GM23338 (cell line): ENCODE data around the gene ZNF774. TPM values are rescaled to one million over a fixed set of nuclear protein-coding genes. Genes with fewer than 3 reads are reported as not detected.

ENCODE experiments used
- ATAC-seq: fragments of 200-7000 bp; cut with Tn5 transposase; 3 replicates; pipeline ENCODE4 v1.9.1; 2020
- DNase-seq: peaks from one replicate; pipeline ENCODE4 v3.0.0-alpha.2; 2015; ENCODE audit warnings: low spot score
- H2AFZ ChIP-seq: fragments of 200-600 bp; sonication (generic); 2 replicates; pipeline ENCODE4 v1.8.0; 2016; ENCODE audit warnings: antibody characterized with exemption, mild to moderate bottlenecking, moderate library complexity
- H3F3A ChIP-seq: fragments of 200-600 bp; sonication (generic); replicated peaks from 2 replicates; pipeline ENCODE4 v1.8.0; 2017; ENCODE audit warnings: antibody characterized with exemption, mixed run types, low read depth
- H3K27ac ChIP-seq: fragments of 200-600 bp; sonication (generic); 2 replicates; pipeline ENCODE4 v1.6.1; 2016; ENCODE audit warnings: low read depth
- H3K27me3 ChIP-seq: fragments of 200-600 bp; sonication (generic); 2 replicates; pipeline ENCODE4 v1.8.0; 2016; ENCODE audit warnings: mild to moderate bottlenecking, mixed run types, moderate library complexity; ENCODE audit not compliant: insufficient read depth
- H3K36me3 ChIP-seq: fragments of 200-600 bp; sonication (generic); 2 replicates; pipeline ENCODE4 v1.8.0; 2016; ENCODE audit warnings: mild to moderate bottlenecking; ENCODE audit not compliant: insufficient read depth
- H3K4me1 ChIP-seq: fragments of 200-600 bp; sonication (generic); 2 replicates; pipeline ENCODE4 v1.8.0; 2016; ENCODE audit warnings: mild to moderate bottlenecking, moderate library complexity; ENCODE audit not compliant: insufficient read depth
- H3K4me2 ChIP-seq: fragments of 200-600 bp; sonication (generic); 2 replicates; pipeline ENCODE4 v1.7.1; 2017; ENCODE audit warnings: mixed run types
- H3K4me3 ChIP-seq: fragments of 200-600 bp; sonication (generic); 2 replicates; pipeline ENCODE4 v1.6.1; 2016; ENCODE audit warnings: mixed run types
- H3K79me2 ChIP-seq: fragments of 200-600 bp; sonication (generic); replicated peaks from 2 replicates; pipeline ENCODE4 v1.8.0; 2017; ENCODE audit warnings: mild to moderate bottlenecking; ENCODE audit not compliant: insufficient read depth
- H3K9me2 ChIP-seq: fragments of 200-600 bp; sonication (generic); 2 replicates; pipeline ENCODE4 v1.8.0; 2017; ENCODE audit not compliant: insufficient read depth
- H4K20me1 ChIP-seq: fragments of 200-600 bp; sonication (generic); replicated peaks from 2 replicates; pipeline ENCODE4 v1.8.0; 2017; ENCODE audit warnings: mild to moderate bottlenecking; ENCODE audit not compliant: insufficient read depth
- H3K27ac Mint-ChIP-seq: 2 replicates; pipeline ENCODE4 v1.8.0; 2020; ENCODE audit warnings: inconsistent platforms, mild to moderate bottlenecking, moderate library complexity, mixed read lengths
- H3K27me3 Mint-ChIP-seq: 3 replicates; pipeline ENCODE4 v1.8.0; 2022; ENCODE audit warnings: low read depth, mild to moderate bottlenecking, moderate library complexity, mixed read lengths, inconsistent platforms; ENCODE audit not compliant: insufficient read depth, poor library complexity
- H3K36me3 Mint-ChIP-seq: 3 replicates; pipeline ENCODE4 v1.8.0; 2021; ENCODE audit warnings: low read depth, mild to moderate bottlenecking, inconsistent platforms, moderate library complexity, mixed read lengths
- H3K4me1 Mint-ChIP-seq: 3 replicates; pipeline ENCODE4 v1.8.0; 2020; ENCODE audit warnings: mild to moderate bottlenecking, inconsistent platforms, mixed read lengths
- H3K4me3 Mint-ChIP-seq: 3 replicates; pipeline ENCODE4 v1.8.0; 2021; ENCODE audit warnings: moderate library complexity, mild to moderate bottlenecking, inconsistent platforms, mixed read lengths
- H3K9me3 Mint-ChIP-seq: 3 replicates; pipeline ENCODE4 v1.8.0; 2020; ENCODE audit warnings: moderate library complexity, mild to moderate bottlenecking, inconsistent platforms, mixed read lengths
- CREB1 ChIP-seq: fragments of 250-450 bp; sonication (Bioruptor Pico); IDR thresholded peaks from 2 replicates; pipeline ENCODE4 v1.5.0; 2020; ENCODE audit warnings: low read depth, mild to moderate bottlenecking, moderate library complexity
- EZH2 ChIP-seq: fragments of 200-600 bp; sonication (generic); IDR thresholded peaks from one replicate; pipeline ENCODE4 v1.8.0; 2017; ENCODE audit warnings: antibody characterized with exemption, mild to moderate bottlenecking, low read depth; ENCODE audit not compliant: unreplicated experiment
- EZH2phosphoT487 ChIP-seq: fragments of 200-600 bp; sonication (generic); IDR thresholded peaks from one replicate; pipeline ENCODE4 v1.8.1; 2018; ENCODE audit warnings: antibody characterized with exemption; ENCODE audit not compliant: unreplicated experiment
- JUNB ChIP-seq: IDR thresholded peaks from one replicate; pipeline ENCODE4 v1.6.1; 2016; ENCODE audit warnings: antibody characterized with exemption; ENCODE audit not compliant: unreplicated experiment
- NANOG ChIP-seq: IDR thresholded peaks from 2 replicates; pipeline ENCODE4 v1.6.1; 2016; ENCODE audit warnings: antibody characterized with exemption, borderline replicate concordance
- POLR2AphosphoS5 ChIP-seq: IDR thresholded peaks from 2 replicates; pipeline ENCODE4 v1.6.1; 2016; ENCODE audit warnings: antibody characterized with exemption, low read depth
- STAT1 ChIP-seq: IDR thresholded peaks from one replicate; pipeline ENCODE4 v1.6.1; 2016; ENCODE audit warnings: antibody characterized with exemption; ENCODE audit not compliant: unreplicated experiment
- ZNF114 ChIP-seq: fragments of 250-450 bp; sonication (Bioruptor Pico); IDR thresholded peaks from 2 replicates; pipeline ENCODE4 v1.5.0; 2020; ENCODE audit warnings: mild to moderate bottlenecking, moderate library complexity
- ZNF331 ChIP-seq: fragments of 250-450 bp; sonication (Bioruptor Pico); IDR thresholded peaks from 2 replicates; pipeline ENCODE4 v1.5.0; 2020; ENCODE audit warnings: low read depth, mild to moderate bottlenecking, moderate library complexity
- polyA plus RNA-seq: library from polyadenylated mRNA; unstranded; fragments of >200 nt; fragmentation: Nextera tagmentation; extraction: Ambion mirVana; gene quantifications from 2 replicates; pipeline ENCODE4 v1.2.1, GENCODE V29; 2016
- total RNA-seq: library from RNA; depleted of rRNA; stranded (reverse); fragments of >200 nt; shearing (Covaris generic); gene quantifications from 2 replicates; pipeline ENCODE4 v1.2.3, GENCODE V29; 2014
- TF ChIP-seq, protein P1 (sequence below): fragments of 250-450 bp; sonication (Bioruptor Pico); IDR thresholded peaks from 2 replicates; pipeline ENCODE4 v1.5.0; 2020; ENCODE audit warnings: mild to moderate bottlenecking, moderate library complexity
- TF ChIP-seq, protein P2 (sequence below): IDR thresholded peaks from one replicate; pipeline ENCODE4 v1.6.1; 2018; ENCODE audit warnings: antibody characterized with exemption; ENCODE audit not compliant: unreplicated experiment
- TF ChIP-seq, protein P3 (sequence below), 2 experiments: fragments of 200-600 bp in 1 of 2; sonication (generic) in 1 of 2; conservative IDR thresholded peaks; 2 replicates each; pipeline versions ENCODE4 v1.5.1 to v1.6.1; 2016 to 2017; ENCODE audit warnings: antibody characterized with exemption in 2 of 2, low read depth in 2 of 2, mild to moderate bottlenecking in 2 of 2, moderate library complexity in 1 of 2

The ZNF774 gene
- total and polyA plus RNA-seq, 2 experiments from 2014 or later, result 0.45 to 1.8 TPM

DNA sequence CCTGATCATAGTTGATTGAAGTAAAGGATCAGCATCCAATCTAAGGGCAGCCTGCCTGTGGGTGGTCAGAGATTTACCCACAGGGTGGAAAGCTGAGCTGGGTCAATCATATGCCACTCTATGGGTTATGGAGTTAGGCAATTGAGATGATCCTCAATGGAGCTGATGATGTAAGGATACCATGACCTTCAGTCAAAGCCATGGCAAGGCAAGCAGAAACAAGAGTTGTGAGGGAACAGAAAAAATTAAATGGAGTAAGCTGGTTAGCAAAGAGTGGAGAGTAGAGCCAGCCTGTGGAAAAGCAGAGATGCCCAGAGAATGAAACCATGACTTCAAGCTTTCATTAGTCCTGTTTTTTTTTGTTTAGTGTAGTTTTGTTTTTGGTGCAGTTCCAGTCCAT lies 30.2 kb downstream of the ZNF774 start (continued):
- TF ChIP-seq, protein P1, sequence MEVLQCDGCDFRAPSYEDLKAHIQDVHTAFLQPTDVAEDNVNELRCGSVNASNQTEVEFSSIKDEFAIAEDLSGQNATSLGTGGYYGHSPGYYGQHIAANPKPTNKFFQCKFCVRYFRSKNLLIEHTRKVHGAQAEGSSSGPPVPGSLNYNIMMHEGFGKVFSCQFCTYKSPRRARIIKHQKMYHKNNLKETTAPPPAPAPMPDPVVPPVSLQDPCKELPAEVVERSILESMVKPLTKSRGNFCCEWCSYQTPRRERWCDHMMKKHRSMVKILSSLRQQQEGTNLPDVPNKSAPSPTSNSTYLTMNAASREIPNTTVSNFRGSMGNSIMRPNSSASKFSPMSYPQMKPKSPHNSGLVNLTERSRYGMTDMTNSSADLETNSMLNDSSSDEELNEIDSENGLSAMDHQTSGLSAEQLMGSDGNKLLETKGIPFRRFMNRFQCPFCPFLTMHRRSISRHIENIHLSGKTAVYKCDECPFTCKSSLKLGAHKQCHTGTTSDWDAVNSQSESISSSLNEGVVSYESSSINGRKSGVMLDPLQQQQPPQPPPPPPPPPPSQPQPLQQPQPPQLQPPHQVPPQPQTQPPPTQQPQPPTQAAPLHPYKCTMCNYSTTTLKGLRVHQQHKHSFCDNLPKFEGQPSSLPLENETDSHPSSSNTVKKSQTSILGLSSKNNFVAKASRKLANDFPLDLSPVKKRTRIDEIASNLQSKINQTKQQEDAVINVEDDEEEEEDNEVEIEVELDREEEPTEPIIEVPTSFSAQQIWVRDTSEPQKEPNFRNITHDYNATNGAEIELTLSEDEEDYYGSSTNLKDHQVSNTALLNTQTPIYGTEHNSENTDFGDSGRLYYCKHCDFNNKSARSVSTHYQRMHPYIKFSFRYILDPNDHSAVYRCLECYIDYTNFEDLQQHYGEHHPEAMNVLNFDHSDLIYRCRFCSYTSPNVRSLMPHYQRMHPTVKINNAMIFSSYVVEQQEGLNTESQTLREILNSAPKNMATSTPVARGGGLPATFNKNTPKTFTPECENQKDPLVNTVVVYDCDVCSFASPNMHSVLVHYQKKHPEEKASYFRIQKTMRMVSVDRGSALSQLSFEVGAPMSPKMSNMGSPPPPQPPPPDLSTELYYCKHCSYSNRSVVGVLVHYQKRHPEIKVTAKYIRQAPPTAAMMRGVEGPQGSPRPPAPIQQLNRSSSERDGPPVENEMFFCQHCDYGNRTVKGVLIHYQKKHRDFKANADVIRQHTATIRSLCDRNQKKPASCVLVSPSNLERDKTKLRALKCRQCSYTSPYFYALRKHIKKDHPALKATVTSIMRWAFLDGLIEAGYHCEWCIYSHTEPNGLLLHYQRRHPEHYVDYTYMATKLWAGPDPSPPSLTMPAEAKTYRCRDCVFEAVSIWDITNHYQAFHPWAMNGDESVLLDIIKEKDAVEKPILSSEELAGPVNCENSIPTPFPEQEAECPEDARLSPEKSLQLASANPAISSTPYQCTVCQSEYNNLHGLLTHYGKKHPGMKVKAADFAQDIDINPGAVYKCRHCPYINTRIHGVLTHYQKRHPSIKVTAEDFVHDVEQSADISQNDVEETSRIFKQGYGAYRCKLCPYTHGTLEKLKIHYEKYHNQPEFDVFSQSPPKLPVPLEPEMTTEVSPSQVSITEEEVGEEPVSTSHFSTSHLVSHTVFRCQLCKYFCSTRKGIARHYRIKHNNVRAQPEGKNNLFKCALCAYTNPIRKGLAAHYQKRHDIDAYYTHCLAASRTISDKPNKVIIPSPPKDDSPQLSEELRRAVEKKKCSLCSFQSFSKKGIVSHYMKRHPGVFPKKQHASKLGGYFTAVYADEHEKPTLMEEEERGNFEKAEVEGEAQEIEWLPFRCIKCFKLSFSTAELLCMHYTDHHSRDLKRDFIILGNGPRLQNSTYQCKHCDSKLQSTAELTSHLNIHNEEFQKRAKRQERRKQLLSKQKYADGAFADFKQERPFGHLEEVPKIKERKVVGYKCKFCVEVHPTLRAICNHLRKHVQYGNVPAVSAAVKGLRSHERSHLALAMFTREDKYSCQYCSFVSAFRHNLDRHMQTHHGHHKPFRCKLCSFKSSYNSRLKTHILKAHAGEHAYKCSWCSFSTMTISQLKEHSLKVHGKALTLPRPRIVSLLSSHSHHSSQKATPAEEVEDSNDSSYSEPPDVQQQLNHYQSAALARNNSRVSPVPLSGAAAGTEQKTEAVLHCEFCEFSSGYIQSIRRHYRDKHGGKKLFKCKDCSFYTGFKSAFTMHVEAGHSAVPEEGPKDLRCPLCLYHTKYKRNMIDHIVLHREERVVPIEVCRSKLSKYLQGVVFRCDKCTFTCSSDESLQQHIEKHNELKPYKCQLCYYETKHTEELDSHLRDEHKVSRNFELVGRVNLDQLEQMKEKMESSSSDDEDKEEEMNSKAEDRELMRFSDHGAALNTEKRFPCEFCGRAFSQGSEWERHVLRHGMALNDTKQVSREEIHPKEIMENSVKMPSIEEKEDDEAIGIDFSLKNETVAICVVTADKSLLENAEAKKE (CRISPR knock-in tag), result no peak
- TF ChIP-seq CREB1 (CRISPR knock-in tag) (no peak), EZH2 (no peak), ZNF331 (no peak), EZH2phosphoT487 (no peak)

DNA sequence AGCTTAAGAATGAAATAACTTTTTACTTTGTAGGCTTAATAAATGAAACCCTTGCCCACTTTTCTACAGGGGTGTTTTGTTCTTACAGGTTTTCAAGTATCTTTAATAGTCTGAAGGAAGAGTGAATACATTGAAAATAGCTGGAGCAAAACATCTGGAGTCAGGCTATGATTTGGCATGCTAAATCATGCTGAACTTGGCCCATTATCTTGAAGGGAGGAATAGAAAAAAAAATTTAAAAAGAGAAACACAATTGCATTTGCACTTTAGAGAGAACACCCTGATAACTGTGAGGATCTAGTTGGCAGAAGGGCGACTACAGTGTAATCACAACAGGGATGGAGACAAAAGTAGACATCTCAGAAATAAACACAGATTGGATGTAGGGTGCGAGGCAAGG lies 34.1 kb downstream of the ZNF774 start:
- Histone ChIP-seq H2AFZ (no peak overlapping the region), H3F3A (0 out of 2 replicates have a peak, but pooled peaks cover 4% of the 10 kb centered on the region), H3K79me2 (peaks cover 26% of the 10 kb centered on the region), H3K4me1 (peaks cover 24% of the 10 kb centered on the region), H4K20me1 (0 out of 2 replicates have a peak, but pooled peaks cover 4% of the 10 kb centered on the region), H3K4me3 (no peak overlapping the region), H3K9me2 (no peaks in the 10 kb centered on the region), H3K27ac (no peak overlapping the region), H3K27me3 (no peaks in the 10 kb centered on the region), H3K4me2 (no peak overlapping the region), H3K36me3 (no peaks in the 10 kb centered on the region)
- Mint-ChIP-seq H3K27ac (no peak overlapping the region), H3K4me1 (peaks cover 21% of the 10 kb centered on the region), H3K36me3 (peaks cover 7% of the 10 kb centered on the region), H3K27me3 (peaks cover 6% of the 10 kb centered on the region), H3K9me3 (no peaks in the 10 kb centered on the region), H3K4me3 (no peak overlapping the region)
- no peak for DNase-seq
- ATAC-seq, result no peak
- TF ChIP-seq NANOG, result no peak
- TF ChIP-seq, protein P2, sequence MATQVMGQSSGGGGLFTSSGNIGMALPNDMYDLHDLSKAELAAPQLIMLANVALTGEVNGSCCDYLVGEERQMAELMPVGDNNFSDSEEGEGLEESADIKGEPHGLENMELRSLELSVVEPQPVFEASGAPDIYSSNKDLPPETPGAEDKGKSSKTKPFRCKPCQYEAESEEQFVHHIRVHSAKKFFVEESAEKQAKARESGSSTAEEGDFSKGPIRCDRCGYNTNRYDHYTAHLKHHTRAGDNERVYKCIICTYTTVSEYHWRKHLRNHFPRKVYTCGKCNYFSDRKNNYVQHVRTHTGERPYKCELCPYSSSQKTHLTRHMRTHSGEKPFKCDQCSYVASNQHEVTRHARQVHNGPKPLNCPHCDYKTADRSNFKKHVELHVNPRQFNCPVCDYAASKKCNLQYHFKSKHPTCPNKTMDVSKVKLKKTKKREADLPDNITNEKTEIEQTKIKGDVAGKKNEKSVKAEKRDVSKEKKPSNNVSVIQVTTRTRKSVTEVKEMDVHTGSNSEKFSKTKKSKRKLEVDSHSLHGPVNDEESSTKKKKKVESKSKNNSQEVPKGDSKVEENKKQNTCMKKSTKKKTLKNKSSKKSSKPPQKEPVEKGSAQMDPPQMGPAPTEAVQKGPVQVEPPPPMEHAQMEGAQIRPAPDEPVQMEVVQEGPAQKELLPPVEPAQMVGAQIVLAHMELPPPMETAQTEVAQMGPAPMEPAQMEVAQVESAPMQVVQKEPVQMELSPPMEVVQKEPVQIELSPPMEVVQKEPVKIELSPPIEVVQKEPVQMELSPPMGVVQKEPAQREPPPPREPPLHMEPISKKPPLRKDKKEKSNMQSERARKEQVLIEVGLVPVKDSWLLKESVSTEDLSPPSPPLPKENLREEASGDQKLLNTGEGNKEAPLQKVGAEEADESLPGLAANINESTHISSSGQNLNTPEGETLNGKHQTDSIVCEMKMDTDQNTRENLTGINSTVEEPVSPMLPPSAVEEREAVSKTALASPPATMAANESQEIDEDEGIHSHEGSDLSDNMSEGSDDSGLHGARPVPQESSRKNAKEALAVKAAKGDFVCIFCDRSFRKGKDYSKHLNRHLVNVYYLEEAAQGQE, result no peak
- no peak for TF ChIP-seq CREB1 (CRISPR knock-in tag)
- no peak for TF ChIP-seq EZH2phosphoT487
- TF ChIP-seq ZNF331, result no peak
- TF ChIP-seq ZNF114, result no peak
- TF ChIP-seq EZH2, result no peak
- TF ChIP-seq, protein P3, sequence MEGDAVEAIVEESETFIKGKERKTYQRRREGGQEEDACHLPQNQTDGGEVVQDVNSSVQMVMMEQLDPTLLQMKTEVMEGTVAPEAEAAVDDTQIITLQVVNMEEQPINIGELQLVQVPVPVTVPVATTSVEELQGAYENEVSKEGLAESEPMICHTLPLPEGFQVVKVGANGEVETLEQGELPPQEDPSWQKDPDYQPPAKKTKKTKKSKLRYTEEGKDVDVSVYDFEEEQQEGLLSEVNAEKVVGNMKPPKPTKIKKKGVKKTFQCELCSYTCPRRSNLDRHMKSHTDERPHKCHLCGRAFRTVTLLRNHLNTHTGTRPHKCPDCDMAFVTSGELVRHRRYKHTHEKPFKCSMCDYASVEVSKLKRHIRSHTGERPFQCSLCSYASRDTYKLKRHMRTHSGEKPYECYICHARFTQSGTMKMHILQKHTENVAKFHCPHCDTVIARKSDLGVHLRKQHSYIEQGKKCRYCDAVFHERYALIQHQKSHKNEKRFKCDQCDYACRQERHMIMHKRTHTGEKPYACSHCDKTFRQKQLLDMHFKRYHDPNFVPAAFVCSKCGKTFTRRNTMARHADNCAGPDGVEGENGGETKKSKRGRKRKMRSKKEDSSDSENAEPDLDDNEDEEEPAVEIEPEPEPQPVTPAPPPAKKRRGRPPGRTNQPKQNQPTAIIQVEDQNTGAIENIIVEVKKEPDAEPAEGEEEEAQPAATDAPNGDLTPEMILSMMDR (conservative IDR thresholded peaks at IDR 0.05; ENCODE audit: low read depth in 2 of 2), result no peak
- no peak for TF ChIP-seq POLR2AphosphoS5
- TF ChIP-seq STAT1, result no peak
- TF ChIP-seq JUNB, result no peak
